T follicular helper cell (primary cell): ENCODE results near the gene ZBTB17.

Experiments
- DNase-seq: peaks from one replicate; pipeline ENCODE4 v3.0.0-alpha.2; 2020; ENCODE audit warnings: low read depth

ZBTB17 gene

GRCh38 chr1:15947382-15948090, 28.4 kb downstream of the ZBTB17 start:
- no peak for DNase-seq

- DNase-seq, result no peak
Observed at GRCh38 chr1:15946571-15947381, 29.1 kb downstream of the ZBTB17 start.

DNA sequence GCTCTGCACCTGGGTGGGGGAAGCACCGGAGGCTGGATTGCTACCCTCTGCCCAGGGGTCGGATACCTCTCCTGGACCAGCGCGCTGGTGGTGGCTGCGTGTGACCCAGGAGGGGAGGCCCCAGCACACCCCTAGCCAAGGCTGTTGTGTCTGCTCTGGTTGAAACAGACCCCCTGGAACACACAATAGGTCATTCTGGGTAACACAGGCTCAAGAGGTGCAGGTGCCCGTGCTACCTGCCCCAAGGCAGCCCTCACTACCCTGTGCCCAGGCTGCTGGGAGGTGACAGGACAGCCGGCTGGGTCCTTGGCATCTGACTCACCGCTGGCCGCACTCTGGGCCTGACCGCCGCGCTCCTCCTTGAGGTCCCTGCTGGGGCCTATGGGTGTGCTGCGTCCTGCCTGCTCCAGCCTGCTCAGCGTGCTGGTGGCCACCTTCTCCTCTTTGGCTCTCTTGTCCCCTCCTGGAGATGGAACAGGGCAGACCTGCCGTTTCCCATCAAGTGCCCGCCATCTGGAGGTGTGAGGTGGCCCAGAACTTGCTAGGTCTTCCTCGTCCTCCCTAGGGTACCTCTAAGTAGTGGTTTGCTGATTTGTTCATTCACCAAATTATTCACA, 30.0 kb downstream of the ZBTB17 start:
- DNase-seq, result no peak

DNA sequence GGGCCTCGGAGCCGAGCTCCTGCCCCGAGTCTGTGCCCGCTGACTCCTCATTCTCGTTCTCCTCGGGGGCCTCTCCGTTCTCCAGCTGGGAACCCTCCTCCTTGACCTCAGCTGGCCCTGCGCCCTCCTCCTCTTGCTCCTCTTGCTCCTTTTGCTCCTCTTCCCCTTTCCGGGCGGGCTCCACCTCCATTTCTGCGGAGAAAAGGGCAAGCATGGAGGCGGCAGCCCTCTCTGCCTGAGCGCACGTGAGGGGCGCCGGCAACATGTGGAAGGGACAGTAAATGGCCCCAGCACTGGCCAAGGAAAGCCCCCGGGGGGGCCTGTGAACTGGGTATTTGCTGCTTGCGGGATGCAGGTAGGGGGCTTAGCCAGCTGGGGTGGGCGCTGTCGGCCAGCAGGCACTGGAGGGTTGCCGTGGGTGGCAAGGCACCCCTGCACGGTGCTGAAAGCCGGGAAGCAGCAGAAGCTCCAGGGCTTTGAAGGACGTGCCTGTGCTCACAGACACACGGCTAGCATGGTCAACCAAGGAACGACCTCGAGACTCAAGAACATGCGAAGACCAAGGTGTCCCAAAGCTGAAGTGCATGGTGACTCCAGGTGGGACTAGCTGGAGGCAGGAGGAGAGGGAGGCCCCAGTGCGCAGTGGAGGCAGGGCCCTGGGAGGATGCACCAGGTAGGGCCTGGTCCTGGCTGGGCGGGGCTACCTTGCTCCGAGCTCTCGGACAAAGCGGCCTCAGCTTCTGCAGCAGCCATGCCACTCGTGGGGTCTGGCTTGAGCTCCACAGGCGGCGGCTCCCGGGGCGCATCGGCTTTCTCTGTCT, 30.7 kb downstream of the ZBTB17 start:
- DNase-seq, result no peak

DNA sequence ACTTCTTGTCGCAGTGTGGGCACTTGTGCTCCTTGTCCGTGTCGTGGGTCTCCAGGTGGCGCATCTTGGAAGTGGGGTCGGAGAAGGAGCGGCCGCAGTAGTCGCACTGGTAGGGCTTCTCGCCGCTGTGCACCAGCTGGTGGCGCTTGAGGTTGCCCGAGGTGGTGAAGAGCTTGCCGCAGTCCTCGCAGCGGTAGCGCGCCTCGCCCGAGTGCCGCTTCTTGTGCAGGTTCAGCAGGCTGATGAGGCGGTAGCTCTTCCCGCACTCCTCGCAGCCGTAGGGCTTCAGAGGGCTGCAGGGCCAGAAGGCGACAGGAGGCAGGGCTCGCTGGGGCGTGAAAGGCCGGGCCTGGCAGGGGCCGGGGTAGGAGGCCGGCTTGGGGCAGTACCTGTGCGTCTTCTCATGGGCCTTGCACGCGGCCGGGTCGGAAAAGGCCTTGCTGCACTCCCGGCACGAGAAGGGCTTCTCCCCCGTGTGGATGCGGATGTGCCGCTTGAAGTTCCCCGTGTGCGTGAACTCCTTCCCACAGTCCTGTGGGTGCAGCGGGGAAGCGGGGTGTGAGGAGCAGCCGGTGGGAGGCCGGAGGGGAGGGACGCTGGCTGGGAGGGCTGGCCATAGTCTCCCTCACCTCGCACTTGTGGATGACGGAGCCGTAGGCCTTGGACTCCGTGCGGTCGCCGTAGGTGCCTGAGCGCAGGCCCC, 31.4 kb downstream of the ZBTB17 start:
- no peak for DNase-seq

GRCh38 chr1:15943992-15944307, 32.0 kb downstream of the ZBTB17 start:
- no peak for DNase-seq

GRCh38 chr1:15943328-15943991, 32.4 kb downstream of the ZBTB17 start:
- no peak for DNase-seq

DNA sequence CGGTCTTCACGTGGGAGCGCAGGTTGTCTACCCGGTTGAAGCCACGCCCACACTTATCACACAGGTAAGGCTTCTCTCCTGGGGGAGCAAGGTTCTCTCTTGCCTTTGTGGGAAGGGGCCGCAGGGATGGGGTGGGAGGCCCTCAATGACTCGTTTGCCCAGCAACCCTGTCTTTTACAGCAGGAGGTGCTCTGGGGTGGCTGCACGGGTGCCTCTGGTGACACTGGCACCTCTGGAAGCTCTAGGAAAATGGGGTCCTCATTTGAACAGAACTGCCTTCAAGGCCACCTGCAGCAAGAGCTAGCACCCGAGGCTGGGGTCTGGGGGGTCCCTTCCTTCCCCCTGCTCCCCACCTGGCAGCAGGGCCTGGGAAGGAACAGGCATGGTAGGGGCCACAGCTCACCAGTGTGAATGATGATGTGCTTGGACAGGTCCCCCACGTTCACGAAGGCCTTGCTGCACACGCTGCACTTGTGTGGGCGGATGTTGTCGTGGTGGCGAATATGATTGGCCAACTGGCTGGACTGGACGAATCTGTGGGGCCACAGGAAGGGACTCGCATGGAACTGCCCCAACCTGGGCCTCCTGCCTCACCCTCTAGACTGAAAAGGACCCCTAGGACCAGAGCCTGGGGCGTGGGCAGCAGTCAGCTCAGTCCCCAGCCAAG, 33.1 kb downstream of the ZBTB17 start:
- no peak for DNase-seq

- DNase-seq, result no peak
Observed at GRCh38 chr1:15941899-15942660, 33.8 kb downstream of the ZBTB17 start.

DNA sequence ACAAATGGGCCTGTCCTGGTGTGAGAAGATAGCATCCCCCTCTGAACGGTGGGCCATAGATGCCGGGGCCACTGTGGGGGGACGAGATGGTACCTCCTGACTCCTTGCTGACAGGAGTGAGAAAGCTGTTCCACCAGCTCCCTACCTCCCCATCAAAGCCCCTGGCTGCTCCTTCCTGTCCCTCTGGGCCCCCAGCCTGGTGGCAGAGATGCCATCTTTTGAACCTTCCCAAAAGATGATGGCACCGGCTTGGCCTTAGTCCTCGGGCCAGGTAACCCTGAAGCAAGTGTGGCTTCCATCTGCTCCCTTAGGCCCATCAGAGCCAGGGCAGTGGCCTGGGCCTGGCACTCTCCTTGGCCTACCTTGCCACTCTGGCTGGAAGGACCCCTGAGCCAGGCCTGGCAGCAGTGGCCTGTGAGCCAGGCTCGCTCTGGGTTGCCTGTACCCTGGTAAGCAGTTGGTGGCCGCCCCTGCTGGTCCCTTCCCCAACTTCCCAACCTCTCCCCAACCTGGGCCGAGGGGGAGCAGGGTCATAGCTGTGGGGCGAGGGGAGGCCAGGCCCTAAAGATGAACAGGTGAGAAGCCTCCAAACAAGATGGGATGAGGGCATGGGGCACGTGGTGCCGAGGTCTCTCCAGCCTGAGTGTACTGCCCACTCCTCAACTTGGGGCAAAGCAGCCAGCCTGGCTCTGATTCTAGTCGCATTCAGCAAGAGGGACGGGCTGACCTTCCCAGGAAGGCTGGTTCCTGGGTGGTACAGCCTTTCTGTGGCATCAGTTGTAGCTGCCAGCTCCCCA, 34.7 kb downstream of the ZBTB17 start:
- no peak for DNase-seq

GRCh38 chr1:15940110-15941043, 35.5 kb downstream of the ZBTB17 start:
- DNase-seq, result no peak

DNA sequence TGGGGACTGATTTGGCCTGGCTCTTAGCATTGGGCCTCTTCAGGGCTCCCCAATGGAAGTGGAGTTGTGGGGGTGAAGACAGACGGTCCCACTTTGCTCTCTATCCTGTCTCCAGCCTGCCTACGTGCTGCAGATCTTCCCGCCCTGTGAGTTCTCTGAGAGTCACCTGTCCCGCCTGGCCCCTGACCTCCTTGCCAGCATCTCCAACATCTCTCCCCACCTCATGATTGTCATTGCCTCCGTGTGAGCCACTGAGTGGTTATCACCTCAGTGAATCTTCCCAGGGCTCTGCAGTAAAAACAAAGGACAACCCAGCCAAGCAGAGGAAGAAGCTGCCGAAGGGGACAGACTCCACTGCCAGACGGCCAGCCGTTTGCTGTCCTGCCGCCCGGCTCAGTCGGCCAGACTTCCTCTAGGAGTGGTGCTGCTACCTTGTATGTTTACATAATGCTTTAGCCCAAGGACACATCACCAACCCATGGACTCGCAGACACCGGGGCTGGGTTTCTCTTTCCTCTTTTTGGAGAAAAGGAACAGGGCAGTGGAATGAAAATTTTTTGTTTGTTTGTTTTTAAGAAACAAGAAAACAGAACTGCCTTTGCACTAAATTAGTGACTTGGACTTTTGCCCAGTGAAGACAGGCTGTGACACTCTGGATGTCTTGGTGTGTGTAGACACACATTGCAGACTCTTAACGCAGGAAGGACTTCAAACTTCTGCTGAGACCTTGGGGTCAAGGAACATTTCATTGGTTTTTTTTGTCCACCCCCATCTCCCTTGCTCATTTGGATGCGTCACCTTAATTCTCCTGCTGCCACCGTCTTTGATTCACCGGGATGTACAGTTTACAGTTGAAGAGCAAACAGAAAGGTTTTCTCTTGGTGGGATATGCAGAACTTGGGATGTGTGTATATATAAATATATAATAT, 36.5 kb downstream of the ZBTB17 start:
- no peak for DNase-seq

- no peak for DNase-seq
Observed at GRCh38 chr1:15938628-15939161, 37.2 kb downstream of the ZBTB17 start.

- no peak for DNase-seq
Observed at GRCh38 chr1:15937706-15938168, 38.2 kb downstream of the ZBTB17 start.

GRCh38 chr1:15937146-15937545, 38.8 kb downstream of the ZBTB17 start:
- no peak for DNase-seq

GRCh38 chr1:15936025-15936424, 39.9 kb downstream of the ZBTB17 start:
- DNase-seq, result no peak
